HCT116 (cell line): ENCODE data around the gene PIAS4. TPM values are rescaled to one million over a fixed set of nuclear protein-coding genes. Genes with fewer than 3 reads are reported as not detected.

Source experiments
- ATAC-seq: fragments of 200-7000 bp; cut with Tn5 transposase; 2 replicates; pipeline ENCODE4 v1.9.1; 2020; ENCODE audit warnings: mild to moderate bottlenecking, moderate library complexity
- BruUV-seq: library from RNA; stranded (reverse); fragments of 400-500 nt; replicated peaks from 2 replicates; lab custom pipeline; 2021; lab: Mats Ljungman, UMichigan
- CTCF ChIA-PET: fragments of 300-600 bp; sonication (Branson Sonifier 250); formaldehyde crosslinking; loops from one replicate; lab custom pipeline; 2021; ENCODE audit warnings: antibody characterized with exemption; lab: Charles Lee
- POLR2A ChIA-PET: fragments of 300-600, 350-600 bp; sonication (Branson Sonifier 250); formaldehyde crosslinking; loops from one replicate; lab custom pipeline; 2021; ENCODE audit warnings: antibody characterized with exemption; lab: Charles Lee
- RAD21 ChIA-PET, 2 experiments: fragments of 300-600 bp; sonication (Branson Sonifier 250); formaldehyde crosslinking; loops; one replicate each; lab custom pipeline; 2023; ENCODE audit warnings: low total read pairs in 2 of 2; ENCODE audit not compliant: uncharacterized antibody in 2 of 2, unreplicated experiment in 2 of 2, low non-redundant PET in 1 of 2; lab: Charles Lee
- DNase-seq: peaks from one replicate; pipeline ENCODE4 v3.0.0-alpha.2; 2010; ENCODE audit warnings: low read depth, low spot score
- H2AFZ ChIP-seq: fragments of 200-600 bp; shearing (Covaris generic), sonication (generic); 2 replicates; pipeline ENCODE4 v1.6.1; 2017; ENCODE audit warnings: low read depth, mixed run types, mixed read lengths, antibody characterized with exemption, low read length; ENCODE audit not compliant: poor library complexity, severe bottlenecking
- H3K27ac ChIP-seq: 2 replicates; pipeline ENCODE4 v1.5.1; 2012; ENCODE audit warnings: low read depth, low read length
- H3K27me3 ChIP-seq: fragments of 200-600 bp; sonication (generic); 2 replicates; pipeline ENCODE4 v1.6.1; 2016; ENCODE audit warnings: mixed run types, low read length, mixed read lengths; ENCODE audit not compliant: insufficient read depth
- H3K36me3 ChIP-seq, 2 experiments: fragments of 200-500 bp in 1 of 2; fragments of 200-600 bp in 1 of 2; sonication (Bioruptor generic) in 1 of 2; sonication (generic) in 1 of 2; 2 replicates each; pipeline versions ENCODE4 v1.5.1 to v1.6.1; 2014 to 2016; ENCODE audit warnings: low read length in 2 of 2, inconsistent platforms in 1 of 2, mixed read lengths in 1 of 2, mixed run types in 1 of 2; ENCODE audit not compliant: insufficient read depth in 2 of 2, control insufficient read depth in 1 of 2
- H3K4me1 ChIP-seq, 2 experiments: fragments of 200-600 bp in 1 of 2; sonication (generic) in 1 of 2; 2 replicates each; pipeline versions ENCODE4 v1.5.1 to v1.6.1; 2012 to 2017; ENCODE audit warnings: low read length in 2 of 2, inconsistent platforms in 1 of 2, mild to moderate bottlenecking in 1 of 2, mixed read lengths in 1 of 2, mixed run types in 1 of 2, moderate library complexity in 1 of 2; ENCODE audit not compliant: insufficient read depth in 2 of 2, control insufficient read depth in 1 of 2
- H3K4me2 ChIP-seq: fragments of 200-600 bp; sonication (generic); 2 replicates; pipeline ENCODE4 v1.6.1; 2017; ENCODE audit warnings: mixed run types, low read length, mixed read lengths
- H3K4me3 ChIP-seq, 2 experiments: fragments of 200-600 bp in 1 of 2; sonication (generic) in 1 of 2; replicated peaks in 1 of 2; 2 replicates each; pipeline ENCODE4 v1.5.1; 2011 to 2016; ENCODE audit warnings: low read length in 2 of 2, control low read depth in 1 of 2, low read depth in 1 of 2, mild to moderate bottlenecking in 1 of 2, mixed read lengths in 1 of 2, mixed run types in 1 of 2
- H3K79me2 ChIP-seq: fragments of 200-600 bp; sonication (generic); 2 replicates; pipeline ENCODE4 v1.6.1; 2017; ENCODE audit warnings: mild to moderate bottlenecking, mixed run types, low read length, moderate library complexity, mixed read lengths; ENCODE audit not compliant: insufficient read depth
- H3K9ac ChIP-seq: fragments of 200-600 bp; sonication (generic); 2 replicates; pipeline ENCODE4 v1.6.1; 2016; ENCODE audit warnings: low read length, mixed read lengths
- H3K9me2 ChIP-seq: fragments of 200-600 bp; sonication (generic), shearing (Covaris generic); 2 replicates; pipeline ENCODE4 v1.6.1; 2017; ENCODE audit warnings: mixed run types, mild to moderate bottlenecking, moderate library complexity; ENCODE audit not compliant: insufficient read depth
- H3K9me3 ChIP-seq, 2 experiments: fragments of 200-500 bp in 1 of 2; fragments of 200-600 bp in 1 of 2; sonication (Bioruptor generic) in 1 of 2; sonication (generic) in 1 of 2; 2 replicates each; pipeline ENCODE4 v1.6.1; 2014 to 2017; ENCODE audit warnings: low read length in 2 of 2, mixed read lengths in 2 of 2, inconsistent platforms in 1 of 2, low read depth in 1 of 2, mild to moderate bottlenecking in 1 of 2, mixed run types in 1 of 2, moderate library complexity in 1 of 2; ENCODE audit not compliant: control insufficient read depth in 1 of 2, insufficient read depth in 1 of 2
- H4K20me1 ChIP-seq: fragments of 200-600 bp; sonication (generic), shearing (Covaris generic); 2 replicates; pipeline ENCODE4 v1.6.1; 2017; ENCODE audit warnings: mixed run types, mild to moderate bottlenecking, moderate library complexity; ENCODE audit not compliant: insufficient read depth
- EGR1 ChIP-seq: IDR thresholded peaks from 2 replicates; pipeline ENCODE4 v1.6.1; 2012; ENCODE audit warnings: low read depth
- EZH2phosphoT487 ChIP-seq: fragments of 200-600 bp; IDR thresholded peaks from 2 replicates; pipeline ENCODE4 v1.6.1; 2018; ENCODE audit warnings: antibody characterized with exemption, borderline replicate concordance
- JUND ChIP-seq: IDR thresholded peaks from 2 replicates; pipeline ENCODE4 v1.6.1; 2012
- POLR2AphosphoS5 ChIP-seq: IDR thresholded peaks from 2 replicates; pipeline ENCODE4 v1.6.1; 2011; ENCODE audit warnings: mild to moderate bottlenecking, low read depth, low read length, moderate library complexity
- REST ChIP-seq: IDR thresholded peaks from 2 replicates; pipeline ENCODE4 v1.6.1; 2012; ENCODE audit warnings: low read depth
- SP1 ChIP-seq: IDR thresholded peaks from 2 replicates; pipeline ENCODE4 v1.6.1; 2012; ENCODE audit warnings: low read depth
- SRF ChIP-seq: IDR thresholded peaks from 2 replicates; pipeline ENCODE4 v1.6.1; 2012; ENCODE audit warnings: low read depth
- YY1 ChIP-seq: IDR thresholded peaks from 2 replicates; pipeline ENCODE4 v1.6.1; 2011; ENCODE audit warnings: low read length, low read depth, moderate library complexity, mild to moderate bottlenecking; ENCODE audit not compliant: insufficient replicate concordance; ENCODE audit errors: extremely low read depth
- intact Hi-C: fragments of 100-400 bp; cut with micrococcal nuclease; formaldehyde crosslinking; loops from 2 replicates; pipeline ENCODE4 v1.10.0; 2022
- total RNA-seq: library from RNA; stranded (reverse); gene quantifications from one replicate; pipeline ENCODE4 v1.2.1, GENCODE V29; 2021; ENCODE audit not compliant: unreplicated experiment

The PIAS4 gene
- total RNA-seq, 1 experiment from 2014 or later = 28.4 TPM

- Histone ChIP-seq H3K4me2 (no peak overlapping the region), H3K4me3 (no peak overlapping the region), H3K9me3 (no peaks in the 10 kb centered on the region), H3K4me1 (peaks cover 0 to 17% of the 10 kb centered on the region in 2 experiments; a peak in 1 of 4 replicates), H3K9ac (no peak overlapping the region), H3K9me2 (no peaks in the 10 kb centered on the region), H3K27ac (no peak overlapping the region), H2AFZ (no peak overlapping the region), H4K20me1 (peaks cover 69% of the 10 kb centered on the region; the same call in 1 of the 2 replicates), H3K27me3 (no peaks in the 10 kb centered on the region), H3K79me2 (peaks cover 79% of the 10 kb centered on the region), H3K36me3 (peaks cover 66 to 78% of the 10 kb centered on the region in 2 experiments)
- intact Hi-C loops = no loop called here
- no peak for TF ChIP-seq YY1
- no peak for TF ChIP-seq SP1
- TF ChIP-seq EZH2phosphoT487 = no peak
- TF ChIP-seq JUND = no peak
- TF ChIP-seq REST = no peak
- no peak for TF ChIP-seq POLR2AphosphoS5
- TF ChIP-seq EGR1 = no peak
- TF ChIP-seq SRF = no peak
- BruUV-seq = no TSS peak
- DNase-seq = no peak
- no peak for ATAC-seq
- ChIA-PET CTCF (no interaction called here), RAD21 (no interaction called here), POLR2A (no interaction called here)
These were observed 29.4 kb upstream of the PIAS4 start for GRCh38 chr19:3978145-3978544.
